Heart left ventricle (tissue), 13 donors: ENCODE results near the gene CHMP2B.

Experiments
- POLR2A ChIP-seq, 2 donors: fragments of 450-650 bp; IDR thresholded peaks; one replicate each; pipeline ENCODE4 v1.6.1; 2017; ENCODE audit warnings: antibody characterized with exemption in 2 of 2, mild to moderate bottlenecking in 2 of 2, moderate library complexity in 2 of 2
- TF ChIP-seq, protein P1 (sequence below), 12 donors: fragments of 200-600 bp; sonication (generic) in 4 of 12; IDR thresholded peaks; one replicate each; pipeline versions ENCODE4 v1.5.0 to v1.8.0; 2018 to 2022; ENCODE audit warnings: antibody characterized with exemption in 12 of 12, mild to moderate bottlenecking in 5 of 12
- donor health status: ischemic (EF 13 %, LVEDD 7.1; RV severe dilation, severe dysfunction).
- donor health status: DM: no; HTN: yes; CAD: no.
- donor health status: DM: no; HTN: no; CAD: no.
- donor health status: ischemic (EF 25% LVEDD 6.9; RV normal size, moderate dysfunction).
- donor health status: ischemic (EF 25% LVEDD 5.7; RV mildly dilated, moderate dysfunction).
- donor health status: ischemic (EF 35%, LVEDD 5.7; RV mildly dilated, moderate dysfunction).
- donor health status: nonischemic (EF 11% LVEDD 7.7; RV severe dilation, severe dysfunction).
- donor health status: DM: yes; HTN: yes; CAD: no.
- donor health status: PGD.
- donor health status: ischemic (EF 29% LVEDD 5.4; RV normal size, mild dysfunction).
- donor health status: nonischemic (EF 23%, LVEDD 6.1; RV moderate dilation, normal function).

DNA sequence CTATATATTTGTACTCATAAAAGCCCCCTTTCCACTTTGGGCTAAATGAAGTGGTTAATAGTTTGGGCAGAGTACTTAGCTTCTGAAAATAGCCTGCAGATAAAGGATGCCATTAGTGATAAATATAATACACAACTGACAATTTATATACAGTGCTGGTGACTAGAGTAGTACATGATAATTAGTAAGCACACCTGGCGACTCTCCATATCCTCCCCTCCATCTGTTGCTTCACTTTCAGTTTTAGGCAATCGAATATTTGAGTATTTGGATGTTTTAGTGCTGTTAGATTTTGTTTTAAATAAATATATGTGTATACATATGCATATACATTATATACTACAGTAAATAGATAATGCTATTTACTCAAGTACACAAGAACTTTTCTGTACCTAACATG is 35.9 kb upstream of the CHMP2B start:
- TF ChIP-seq, protein P1, sequence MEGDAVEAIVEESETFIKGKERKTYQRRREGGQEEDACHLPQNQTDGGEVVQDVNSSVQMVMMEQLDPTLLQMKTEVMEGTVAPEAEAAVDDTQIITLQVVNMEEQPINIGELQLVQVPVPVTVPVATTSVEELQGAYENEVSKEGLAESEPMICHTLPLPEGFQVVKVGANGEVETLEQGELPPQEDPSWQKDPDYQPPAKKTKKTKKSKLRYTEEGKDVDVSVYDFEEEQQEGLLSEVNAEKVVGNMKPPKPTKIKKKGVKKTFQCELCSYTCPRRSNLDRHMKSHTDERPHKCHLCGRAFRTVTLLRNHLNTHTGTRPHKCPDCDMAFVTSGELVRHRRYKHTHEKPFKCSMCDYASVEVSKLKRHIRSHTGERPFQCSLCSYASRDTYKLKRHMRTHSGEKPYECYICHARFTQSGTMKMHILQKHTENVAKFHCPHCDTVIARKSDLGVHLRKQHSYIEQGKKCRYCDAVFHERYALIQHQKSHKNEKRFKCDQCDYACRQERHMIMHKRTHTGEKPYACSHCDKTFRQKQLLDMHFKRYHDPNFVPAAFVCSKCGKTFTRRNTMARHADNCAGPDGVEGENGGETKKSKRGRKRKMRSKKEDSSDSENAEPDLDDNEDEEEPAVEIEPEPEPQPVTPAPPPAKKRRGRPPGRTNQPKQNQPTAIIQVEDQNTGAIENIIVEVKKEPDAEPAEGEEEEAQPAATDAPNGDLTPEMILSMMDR (IDR thresholded peaks at IDR 0.05): no peak
- no peak for TF ChIP-seq POLR2A (IDR thresholded peaks at IDR 0.05)
